HG03432 (cell line): ENCODE data around the gene HAPLN2.
A peak's percentile ranks its signal among the peaks of the same experiment; 100 is the strongest.

Experiments used
- ATAC-seq: cut with Tn5 transposase; IDR thresholded peaks from one replicate; pipeline ENCODE4 v1.9.1; 2021; ENCODE audit warnings: mild to moderate bottlenecking, moderate library complexity; ENCODE audit not compliant: unreplicated experiment

The HAPLN2 gene

GRCh38 chr1:156659988-156660751 lies 41.0 kb downstream of the HAPLN2 start:
- peak; percentile 73 for ATAC-seq

DNA sequence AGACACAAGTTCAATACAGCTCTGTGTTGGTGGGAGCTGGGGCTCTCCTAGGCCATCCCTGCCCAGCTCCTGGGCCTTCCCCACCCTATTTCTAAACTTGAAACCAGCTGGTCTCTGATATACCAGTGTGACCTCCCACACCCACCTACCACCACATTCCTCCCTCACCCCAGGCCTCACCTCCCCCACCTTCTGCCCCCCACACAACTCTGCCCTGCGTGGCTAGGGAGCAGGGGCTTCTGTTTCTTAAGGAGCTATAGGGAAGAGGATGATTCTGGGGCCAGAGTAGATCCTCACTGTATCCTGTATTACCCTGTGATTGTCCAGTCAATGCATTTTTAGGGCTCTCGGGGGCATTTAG lies 41.5 kb downstream of the HAPLN2 start:
- peak; percentile 2 for ATAC-seq

GRCh38 chr1:156662005-156662799 lies 43.0 kb downstream of the HAPLN2 start:
- ATAC-seq, result no peak

DNA sequence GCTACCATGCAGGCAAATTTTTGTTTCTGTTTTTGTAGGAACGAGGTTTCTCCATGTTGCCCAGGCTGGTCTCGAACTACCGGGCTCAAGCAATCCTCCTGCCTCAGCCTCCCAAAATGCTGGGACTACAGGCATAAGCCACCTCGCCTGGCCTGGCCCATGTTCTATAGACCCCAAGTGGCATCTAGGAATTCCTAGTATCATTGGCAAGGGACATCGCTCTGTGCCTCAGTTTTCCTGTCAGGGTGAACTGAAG lies 43.5 kb downstream of the HAPLN2 start:
- no peak for ATAC-seq

- ATAC-seq, result no peak
Observed at GRCh38 chr1:156663178-156663577, 44.0 kb downstream of the HAPLN2 start.

DNA sequence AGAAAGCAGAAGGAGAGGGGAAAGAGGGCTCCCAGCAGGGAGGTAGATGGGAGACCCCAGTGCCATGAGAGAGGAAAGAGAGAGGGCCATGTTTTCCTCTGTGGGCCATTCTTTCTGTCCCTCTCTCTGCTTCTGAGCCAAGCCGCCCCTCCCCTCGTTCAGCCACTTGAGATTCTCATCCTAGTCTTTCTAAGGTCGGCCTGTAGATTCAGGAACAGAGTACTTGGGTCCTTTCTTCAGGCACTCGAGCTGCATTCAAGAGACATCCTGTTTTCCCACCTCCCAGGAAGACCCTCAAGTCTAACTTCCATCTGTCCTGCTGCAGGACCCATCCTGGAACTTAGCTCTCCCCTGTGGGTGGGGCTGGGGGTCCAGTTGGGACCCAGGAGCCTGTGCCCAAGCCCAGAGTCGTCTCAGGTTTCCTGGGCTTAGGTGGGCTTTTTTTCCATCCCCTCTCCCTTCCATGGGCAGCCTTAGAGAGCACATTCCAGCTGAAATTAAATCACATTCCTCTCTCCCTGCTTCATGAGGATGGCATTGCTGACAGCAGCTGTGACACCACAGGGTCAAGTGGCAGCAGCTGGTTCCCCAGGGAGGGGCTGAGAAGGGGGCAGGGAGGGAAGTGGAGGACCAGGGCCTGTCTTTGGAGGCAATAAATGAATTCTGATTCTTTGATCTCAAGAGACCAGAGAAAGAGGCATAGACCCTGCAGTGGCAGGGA lies 45.0 kb downstream of the HAPLN2 start:
- no peak for ATAC-seq

DNA sequence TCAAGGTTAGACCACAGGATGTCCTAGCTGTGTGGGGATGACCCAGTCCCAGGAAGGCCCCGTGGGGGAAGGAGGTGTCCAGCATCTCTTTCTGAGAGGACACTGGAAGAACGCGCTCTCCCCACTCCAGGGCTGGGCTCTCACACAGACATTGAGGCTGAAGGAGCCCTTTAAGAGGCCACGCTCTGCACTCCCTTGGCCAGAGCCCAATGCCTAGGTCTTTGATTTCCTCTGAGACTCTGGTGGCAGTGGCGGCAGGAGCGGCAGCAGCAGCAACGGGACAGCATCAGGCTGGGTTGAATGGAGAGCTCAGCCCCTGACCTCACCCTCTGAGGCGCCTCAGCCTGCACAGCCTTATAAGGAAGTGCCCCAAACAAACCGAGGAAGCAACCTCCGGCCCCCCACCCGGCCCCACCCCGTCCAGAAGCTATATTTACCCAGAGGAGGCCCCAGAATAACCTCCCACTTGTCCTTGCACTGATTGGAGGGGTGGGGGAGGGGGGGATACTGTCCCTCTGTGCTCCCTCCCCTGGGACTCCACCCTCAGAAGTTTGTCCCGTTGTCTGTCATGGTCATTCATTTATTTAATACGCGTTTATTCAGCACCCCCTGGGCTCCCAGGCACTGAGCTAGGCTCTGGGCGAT lies 45.7 kb downstream of the HAPLN2 start:
- no peak for ATAC-seq

- no peak for ATAC-seq
Observed at GRCh38 chr1:156665539-156665938, 46.3 kb downstream of the HAPLN2 start.

GRCh38 chr1:156666862-156667609 lies 47.8 kb downstream of the HAPLN2 start:
- ATAC-seq, result no peak

- ATAC-seq, result no peak
Observed at GRCh38 chr1:156667610-156667967, 48.4 kb downstream of the HAPLN2 start.

DNA sequence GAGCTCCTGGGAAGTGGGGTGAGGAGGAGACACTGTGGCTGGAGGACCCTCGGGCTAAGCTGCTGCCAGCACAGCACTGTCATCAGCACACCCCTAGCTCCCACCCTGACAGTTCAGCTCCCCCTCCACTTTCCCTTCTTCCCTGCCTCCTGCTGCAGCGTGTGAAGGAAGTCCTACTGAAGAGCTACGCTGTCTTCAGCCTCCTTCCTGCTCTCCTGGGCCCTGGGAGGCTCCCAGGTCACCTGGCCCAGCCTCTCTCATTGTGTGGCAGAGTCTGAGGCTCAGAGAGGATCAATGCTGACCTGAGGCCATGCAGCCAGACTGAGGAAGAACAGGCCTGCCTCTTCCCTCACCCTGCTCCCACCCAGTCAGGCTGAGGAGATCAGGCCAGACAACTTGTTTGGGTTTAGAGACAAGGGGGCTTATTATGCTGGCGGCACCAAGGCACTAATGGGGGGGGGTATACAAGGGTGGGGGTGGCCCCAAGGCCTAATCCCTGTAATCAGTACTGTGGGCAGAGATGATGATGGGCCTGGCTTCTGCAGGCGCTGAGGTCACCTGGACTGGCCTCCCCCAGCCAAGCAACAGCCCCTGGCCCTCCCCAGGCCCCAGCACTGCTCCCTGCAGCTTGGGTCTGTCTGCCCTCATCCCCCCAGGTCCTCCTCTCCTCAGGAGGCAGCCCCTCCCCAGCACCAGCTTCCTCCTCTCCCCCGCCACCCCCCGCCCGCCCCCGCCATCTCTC lies 48.9 kb downstream of the HAPLN2 start:
- no peak for ATAC-seq

GRCh38 chr1:156668801-156669637 lies 49.8 kb downstream of the HAPLN2 start:
- no peak for ATAC-seq

DNA sequence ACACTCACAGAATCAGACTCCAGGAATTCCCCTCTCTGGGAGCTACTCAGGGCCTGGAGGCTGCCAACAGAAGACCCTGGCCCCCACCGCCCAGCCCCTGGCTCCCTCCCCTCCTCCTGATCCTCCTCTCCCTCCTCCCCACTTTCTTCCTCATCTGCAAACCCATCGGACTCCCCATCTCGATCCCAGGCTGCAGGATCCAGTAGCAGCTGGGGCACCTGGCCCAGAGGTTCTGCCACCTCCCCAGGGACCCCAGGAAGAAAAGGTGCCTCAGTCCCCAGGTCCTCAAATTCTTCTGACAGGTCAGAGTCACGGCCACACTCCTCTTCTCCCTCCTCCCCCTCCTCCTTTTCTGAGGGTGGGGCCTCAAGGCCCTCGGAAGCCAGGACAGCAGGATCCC lies 50.6 kb downstream of the HAPLN2 start:
- no peak for ATAC-seq

DNA sequence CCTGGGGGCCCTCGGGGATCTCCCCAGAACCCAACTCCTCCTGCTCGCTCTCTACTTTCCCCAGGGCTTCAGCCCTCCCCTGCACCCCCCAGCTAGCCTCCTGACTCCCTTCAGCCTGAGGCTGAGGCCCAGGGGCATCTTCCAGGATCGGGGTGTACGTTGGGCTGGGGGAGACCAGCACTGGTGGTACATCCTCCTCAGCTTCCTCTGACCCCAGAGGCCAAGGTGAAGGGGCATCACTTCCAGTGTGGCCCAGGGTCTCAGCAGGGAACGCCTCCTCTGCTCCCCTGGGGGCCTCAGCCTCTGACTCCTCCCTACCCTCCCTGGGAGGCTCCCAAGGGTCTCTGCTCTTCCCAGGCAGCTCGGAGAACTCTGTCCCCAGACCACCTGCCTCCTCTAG lies 51.1 kb downstream of the HAPLN2 start:
- no peak for ATAC-seq

DNA sequence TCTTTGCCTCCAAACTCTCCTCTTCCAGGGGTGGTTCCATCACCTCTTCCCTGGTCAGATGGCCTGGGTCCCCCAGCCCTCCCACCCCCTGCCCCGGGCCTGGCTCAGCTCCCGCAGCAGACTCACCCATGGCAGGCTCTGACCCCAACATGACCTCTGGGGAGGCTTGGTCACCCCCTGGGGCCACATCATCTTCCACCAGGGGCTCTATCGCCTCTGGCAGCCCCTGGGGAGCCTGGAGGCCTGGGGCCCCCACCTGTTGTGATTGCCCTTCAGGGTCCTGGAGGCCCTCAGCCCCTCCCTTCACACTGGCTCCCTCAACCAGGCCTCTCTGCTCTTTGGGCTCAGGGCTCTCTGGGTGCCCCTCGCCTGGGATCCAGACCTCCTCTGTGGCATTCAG lies 51.6 kb downstream of the HAPLN2 start:
- ATAC-seq, result no peak

DNA sequence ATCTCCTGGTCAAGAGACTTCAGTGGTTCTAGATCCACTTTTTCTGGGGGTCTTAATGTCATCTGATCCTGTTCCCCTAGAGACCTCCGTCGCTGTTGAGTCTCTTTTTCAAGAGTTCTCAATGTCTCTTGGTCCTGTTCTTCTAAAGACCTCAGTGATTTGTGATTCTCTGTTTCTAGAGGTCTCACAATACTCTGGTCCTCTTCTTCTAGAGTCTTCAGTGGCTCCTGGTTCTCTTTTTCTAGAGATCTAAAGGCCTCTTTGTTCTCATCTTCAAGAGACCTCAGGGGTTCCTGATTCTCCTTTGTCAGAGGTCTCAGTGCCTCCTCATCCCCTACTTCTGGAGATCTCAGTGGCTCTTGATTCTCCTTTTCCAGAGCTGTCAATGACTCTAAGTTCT lies 52.6 kb downstream of the HAPLN2 start:
- no peak for ATAC-seq

DNA sequence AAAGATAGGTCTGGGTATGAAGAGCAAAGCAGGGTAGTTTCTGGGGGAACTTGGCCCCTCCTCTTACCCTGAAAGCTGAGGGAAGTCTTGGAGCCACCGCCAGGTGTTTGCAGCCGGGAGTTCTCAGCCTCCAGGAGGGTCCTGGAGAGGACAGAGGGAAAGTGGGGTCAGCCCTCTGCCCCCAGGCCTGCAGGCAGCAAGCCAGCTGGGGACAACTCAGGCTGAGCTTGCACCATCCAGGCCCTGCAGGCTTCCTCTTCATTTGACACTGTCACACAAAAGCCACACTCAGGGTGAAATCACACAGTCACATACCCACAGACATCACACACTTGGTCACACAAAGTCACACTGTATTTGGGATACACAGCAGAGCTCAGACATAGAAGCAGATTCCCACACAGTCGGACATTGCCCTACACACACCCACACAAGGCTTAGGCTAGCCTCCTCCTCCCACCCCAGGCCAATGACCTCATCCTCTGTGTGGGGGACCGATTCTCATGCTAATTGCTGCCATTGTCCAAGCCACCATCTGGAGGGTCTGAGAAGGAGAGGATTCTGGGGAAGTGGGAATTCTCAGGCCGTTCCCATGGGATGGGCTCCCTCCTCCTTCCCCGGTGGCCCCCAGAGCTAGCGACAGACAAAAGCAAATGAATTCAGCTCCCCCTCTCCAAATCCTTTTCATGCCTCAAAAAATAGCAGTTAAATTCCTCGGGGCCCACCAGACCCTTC lies 54.3 kb downstream of the HAPLN2 start:
- no peak for ATAC-seq
